ENCODE results near the gene RSBN1. TPM values are rescaled to one million over a fixed set of nuclear protein-coding genes. Genes with fewer than 3 reads are reported as not detected.

RSBN1 gene
- total and polyA plus RNA-seq, 10 of the 15 experiments (the other 5 are each of a cell fraction or from before 2014, with no cell fraction given): 2.9 to 26.8 (median 11.5) TPM

DNA sequence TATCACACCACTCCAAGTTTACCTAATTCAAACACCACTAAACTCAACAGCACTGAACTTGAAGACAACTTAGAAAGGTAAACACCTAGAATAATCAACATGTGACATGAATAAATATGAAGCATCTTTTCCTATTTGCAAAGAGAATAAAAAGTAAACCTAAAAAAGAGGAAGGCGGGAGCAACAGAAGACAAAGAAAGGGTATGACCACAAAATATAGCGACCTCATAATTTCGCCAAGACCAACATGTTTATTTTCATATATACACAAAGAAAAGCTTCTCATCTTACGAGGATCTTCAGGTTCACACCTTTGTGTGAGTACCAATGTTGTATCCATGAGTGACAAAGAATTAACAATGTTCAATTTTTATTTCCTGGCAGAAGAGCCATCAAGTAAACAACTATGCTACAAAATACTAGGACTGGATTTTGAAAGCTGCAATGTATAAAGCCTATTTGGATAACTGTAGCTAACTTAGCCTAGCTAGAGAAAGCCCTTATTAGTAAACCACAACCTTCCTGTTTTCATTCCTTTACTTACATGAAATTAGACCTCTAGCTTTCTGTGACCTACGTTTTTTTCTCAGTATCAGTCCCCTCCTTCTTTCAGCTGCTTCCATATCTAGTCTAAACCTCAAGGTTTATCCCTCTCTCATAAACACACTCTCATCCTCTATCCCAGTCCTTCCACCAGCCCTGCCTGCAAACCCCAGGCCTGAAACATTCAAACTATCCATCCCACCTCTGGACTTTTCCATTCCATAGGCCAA lies 31.7 kb downstream of the RSBN1 start:
- peak overlapping the region; percentile 74 for H3K4me2 ChIP-seq (ENCODE audit: control insufficient read depth, insufficient read depth)
- H3K9ac ChIP-seq (ENCODE audit: control insufficient read depth, insufficient read depth, low read length): no peak overlapping the region
- H3K27ac ChIP-seq (ENCODE audit: control insufficient read depth, insufficient read depth): peak overlapping the region; percentile 51; the same call in 1 of the 2 replicates
- 23% methylated on average over 5 of the region's 5 CpGs for WGBS (ENCODE audit: insufficient coverage, insufficient replicate concordance, low lambda C conversion rate, missing lambda C conversion rate)
- ChIA-PET SMC1A (ENCODE audit: uncharacterized antibody, unreplicated experiment) (interaction anchor here (0.7 to 2.6 kb wide), 12 partner anchors 10 to 82 kb away, joined by 3 to 15 read pairs (median 5); partner anchors contain the start of genes PHTF1 and RSBN1), POLR2A (interaction anchor here (0.7 to 2.8 kb wide), 5 partner anchors 10 to 27 kb away, joined by 3 to 20 read pairs (median 4); partner anchors contain the start of gene PHTF1), RAD21 (ENCODE audit: unreplicated experiment) (interaction anchor here (0.8 to 2.1 kb wide), 7 partner anchors 11 to 55 kb away, joined by 3 to 20 read pairs (median 5); partner anchors contain the start of gene PHTF1), CTCF (interaction anchor here (0.6 to 2.0 kb wide), 10 partner anchors 9 to 33 kb away, joined by 3 to 6 read pairs (median 4); partner anchors contain the start of gene RSBN1)
- FAIRE-seq: peak; percentile 62
- no TSS peak for BruUV-seq (replicated peaks)
- H3K4me1 ChIP-seq (ENCODE audit: control insufficient read depth, insufficient read depth, low read length): peaks cover 36% of the 10 kb centered on the region
- no peaks in the 10 kb centered on the region for H3K9me3 ChIP-seq (replicated peaks; ENCODE audit: control insufficient read depth, insufficient read depth, low read length)
- no peaks in the 10 kb centered on the region for H4K20me1 ChIP-seq (ENCODE audit: control insufficient read depth, insufficient read depth)
- peaks cover 0 to 9% of the 10 kb centered on the region in 2 experiments; a peak in 2 of 4 replicates for H3K36me3 ChIP-seq (ENCODE audit: control insufficient read depth in 2 of 2, insufficient read depth in 2 of 2, low read length in 1 of 2)
- H3K79me2 ChIP-seq (ENCODE audit: control insufficient read depth, insufficient read depth, low read length): peaks cover 56% of the 10 kb centered on the region
- H2AFZ ChIP-seq (ENCODE audit: control insufficient read depth, low read depth, low read length): no peak overlapping the region
- intact Hi-C loops (cut with micrococcal nuclease; ENCODE audit: unreplicated experiment): no loop called here
- H3K4me3 ChIP-seq: peak overlapping the region; percentile 28; the same call in 1 of the 2 replicates
- in situ Hi-C loops (cut with MboI): no loop called here
- no peaks in the 10 kb centered on the region for H3K27me3 ChIP-seq (replicated peaks in 1 of 2; ENCODE audit: control insufficient read depth in 2 of 2, insufficient read depth in 2 of 2, low read length in 1 of 2)
- ATAC-seq: peak; percentile 52
- DNase-seq (ENCODE audit: low read depth, low spot score): no peak
- TF ChIP-seq RELA (IDR thresholded peaks at IDR 0.05; ENCODE audit: borderline replicate concordance, partially characterized antibody) (no peak), PML (IDR thresholded peaks at IDR 0.05; ENCODE audit: low read length) (no peak), LARP7 (IDR thresholded peaks at IDR 0.05) (no peak), BCL11A (IDR thresholded peaks at IDR 0.05; ENCODE audit: low read depth, low read length) (0 out of 2 replicates have a peak, but pooled peaks have one; percentile 7), GABPA (IDR thresholded peaks at IDR 0.05; ENCODE audit: low read depth) (no peak), NFYB (IDR thresholded peaks at IDR 0.05; ENCODE audit: insufficient read depth, low read depth, low read length) (no peak), SUPT20H (IDR thresholded peaks at IDR 0.05; ENCODE audit: borderline replicate concordance, control insufficient read depth, low read depth, low read length) (no peak), CREM (IDR thresholded peaks at IDR 0.05; ENCODE audit: low read depth) (no peak), MXI1 (IDR thresholded peaks at IDR 0.05; ENCODE audit: low read depth, low read length) (no peak), MTA3 (IDR thresholded peaks at IDR 0.05; ENCODE audit: borderline replicate concordance, low read length) (no peak), ZSCAN29 (IDR thresholded peaks at IDR 0.05) (no peak), PAX5 (IDR thresholded peaks at IDR 0.05; ENCODE audit: borderline replicate concordance, low read depth, low read length) (no peak), MYB (IDR thresholded peaks at IDR 0.05; ENCODE audit: borderline replicate concordance, low read depth, low read length) (no peak), IKZF2 (IDR thresholded peaks at IDR 0.05) (peak; percentile 50 to 56; a peak in 2 of 4 replicates), ATF7 (IDR thresholded peaks at IDR 0.05; ENCODE audit: low read depth) (no peak), CHD2 (IDR thresholded peaks at IDR 0.05; ENCODE audit: borderline replicate concordance, low read depth, low read length) (no peak), ZNF384 (IDR thresholded peaks at IDR 0.05; ENCODE audit: borderline replicate concordance, low read depth, low read length) (peak; percentile 15; the same call in 1 of the 2 replicates), SRF (IDR thresholded peaks at IDR 0.05; ENCODE audit: low read depth in 2 of 2, low read length in 2 of 2) (no peak)
- TF ChIP-seq, protein P1, sequence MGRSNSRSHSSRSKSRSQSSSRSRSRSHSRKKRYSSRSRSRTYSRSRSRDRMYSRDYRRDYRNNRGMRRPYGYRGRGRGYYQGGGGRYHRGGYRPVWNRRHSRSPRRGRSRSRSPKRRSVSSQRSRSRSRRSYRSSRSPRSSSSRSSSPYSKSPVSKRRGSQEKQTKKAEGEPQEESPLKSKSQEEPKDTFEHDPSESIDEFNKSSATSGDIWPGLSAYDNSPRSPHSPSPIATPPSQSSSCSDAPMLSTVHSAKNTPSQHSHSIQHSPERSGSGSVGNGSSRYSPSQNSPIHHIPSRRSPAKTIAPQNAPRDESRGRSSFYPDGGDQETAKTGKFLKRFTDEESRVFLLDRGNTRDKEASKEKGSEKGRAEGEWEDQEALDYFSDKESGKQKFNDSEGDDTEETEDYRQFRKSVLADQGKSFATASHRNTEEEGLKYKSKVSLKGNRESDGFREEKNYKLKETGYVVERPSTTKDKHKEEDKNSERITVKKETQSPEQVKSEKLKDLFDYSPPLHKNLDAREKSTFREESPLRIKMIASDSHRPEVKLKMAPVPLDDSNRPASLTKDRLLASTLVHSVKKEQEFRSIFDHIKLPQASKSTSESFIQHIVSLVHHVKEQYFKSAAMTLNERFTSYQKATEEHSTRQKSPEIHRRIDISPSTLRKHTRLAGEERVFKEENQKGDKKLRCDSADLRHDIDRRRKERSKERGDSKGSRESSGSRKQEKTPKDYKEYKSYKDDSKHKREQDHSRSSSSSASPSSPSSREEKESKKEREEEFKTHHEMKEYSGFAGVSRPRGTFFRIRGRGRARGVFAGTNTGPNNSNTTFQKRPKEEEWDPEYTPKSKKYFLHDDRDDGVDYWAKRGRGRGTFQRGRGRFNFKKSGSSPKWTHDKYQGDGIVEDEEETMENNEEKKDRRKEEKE (IDR thresholded peaks at IDR 0.05): no peak
- TF ChIP-seq, protein P2, sequence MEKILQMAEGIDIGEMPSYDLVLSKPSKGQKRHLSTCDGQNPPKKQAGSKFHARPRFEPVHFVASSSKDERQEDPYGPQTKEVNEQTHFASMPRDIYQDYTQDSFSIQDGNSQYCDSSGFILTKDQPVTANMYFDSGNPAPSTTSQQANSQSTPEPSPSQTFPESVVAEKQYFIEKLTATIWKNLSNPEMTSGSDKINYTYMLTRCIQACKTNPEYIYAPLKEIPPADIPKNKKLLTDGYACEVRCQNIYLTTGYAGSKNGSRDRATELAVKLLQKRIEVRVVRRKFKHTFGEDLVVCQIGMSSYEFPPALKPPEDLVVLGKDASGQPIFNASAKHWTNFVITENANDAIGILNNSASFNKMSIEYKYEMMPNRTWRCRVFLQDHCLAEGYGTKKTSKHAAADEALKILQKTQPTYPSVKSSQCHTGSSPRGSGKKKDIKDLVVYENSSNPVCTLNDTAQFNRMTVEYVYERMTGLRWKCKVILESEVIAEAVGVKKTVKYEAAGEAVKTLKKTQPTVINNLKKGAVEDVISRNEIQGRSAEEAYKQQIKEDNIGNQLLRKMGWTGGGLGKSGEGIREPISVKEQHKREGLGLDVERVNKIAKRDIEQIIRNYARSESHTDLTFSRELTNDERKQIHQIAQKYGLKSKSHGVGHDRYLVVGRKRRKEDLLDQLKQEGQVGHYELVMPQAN (conservative IDR thresholded peaks at IDR 0.05): no peak

Data from GM12878 (cell line).